Bone marrow (tissue), 2 donors: ENCODE results near the gene AFAP1.

ENCODE experiments used
- DNase-seq, 2 donors: peaks; one replicate each; lab custom pipeline; 2025; lab: John Stamatoyannopoulos, UW

AFAP1 gene

GRCh38 chr4:7714738-7715137, 224.9 kb downstream of the AFAP1 start:
- no peak for DNase-seq

- no peak for DNase-seq
Measured at GRCh38 chr4:7714176-7714575, 225.5 kb downstream of the AFAP1 start.

DNA sequence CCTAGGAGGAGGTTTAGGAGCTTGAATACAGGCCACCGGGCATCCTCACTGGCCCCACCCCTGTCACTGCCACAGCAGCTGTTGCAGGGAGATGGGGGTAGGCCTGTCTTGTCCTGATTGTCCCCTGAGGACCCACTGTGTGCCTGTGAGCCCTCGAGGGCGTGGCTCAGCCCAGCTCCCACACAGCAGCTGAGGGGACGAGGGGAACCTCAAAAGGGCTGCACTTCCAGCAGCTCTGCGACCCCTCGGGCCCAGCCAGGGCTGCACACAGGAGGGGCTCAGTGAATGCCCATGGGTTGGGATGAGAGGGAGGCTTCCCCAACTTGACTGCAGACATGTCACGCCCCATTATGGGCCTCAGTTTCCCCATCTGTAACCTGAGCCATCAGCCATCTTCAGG, 225.9 kb downstream of the AFAP1 start:
- no peak for DNase-seq

DNA sequence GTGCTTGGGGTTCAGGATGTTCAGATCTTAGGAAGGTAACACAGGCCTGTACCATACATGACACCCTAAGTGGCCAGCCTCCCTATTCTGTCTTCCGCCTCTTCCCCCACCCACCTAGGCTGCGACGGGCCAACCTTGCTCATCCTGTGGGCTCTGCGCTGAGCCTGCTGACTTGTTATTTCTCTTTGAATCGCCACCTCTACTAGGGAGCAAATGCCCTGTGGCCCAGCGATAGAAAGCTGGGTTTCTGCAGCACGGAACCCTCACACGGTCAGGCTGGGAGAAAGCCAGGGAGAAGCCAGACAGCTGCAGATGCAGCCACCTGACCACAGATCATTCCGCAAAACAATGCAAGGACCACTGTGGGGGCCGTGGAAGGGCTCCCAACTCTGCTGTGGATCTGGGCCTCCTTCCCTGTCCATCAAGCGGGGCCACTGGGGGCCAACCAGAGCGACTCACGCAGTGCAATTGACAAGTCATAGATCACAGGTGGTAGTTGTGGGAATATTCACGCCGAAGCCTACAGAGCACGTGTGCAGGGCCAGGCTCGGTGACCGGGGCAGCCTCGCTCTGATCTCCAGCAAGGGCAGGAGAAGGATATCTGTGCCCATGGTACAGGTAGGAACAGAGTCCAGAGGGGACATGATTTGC, 227.5 kb downstream of the AFAP1 start:
- DNase-seq: no peak

- no peak for DNase-seq
Measured at GRCh38 chr4:7711307-7711963, 228.2 kb downstream of the AFAP1 start.

GRCh38 chr4:7710576-7711306, 228.9 kb downstream of the AFAP1 start:
- DNase-seq: no peak

GRCh38 chr4:7710126-7710525, 229.5 kb downstream of the AFAP1 start:
- DNase-seq: no peak

DNA sequence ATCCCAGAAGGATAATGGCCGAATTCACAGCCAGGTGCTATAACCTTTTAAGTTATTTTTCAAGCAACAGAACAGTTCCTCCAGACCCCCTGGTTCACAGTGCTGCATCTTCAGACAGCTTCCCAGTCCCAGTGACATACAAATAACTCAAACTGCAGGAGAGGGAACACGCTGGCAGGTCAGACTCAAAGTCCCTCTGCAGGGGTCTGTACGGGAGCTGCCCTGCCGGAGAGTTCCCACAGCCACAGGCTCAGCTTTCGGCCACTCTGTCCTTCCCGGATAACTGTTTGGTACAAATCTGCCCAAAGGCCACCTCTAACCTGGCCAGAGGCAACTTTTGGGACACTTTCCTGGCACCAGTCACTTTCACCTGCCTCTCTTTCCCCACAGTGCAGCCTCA, 230.2 kb downstream of the AFAP1 start:
- DNase-seq: no peak

DNA sequence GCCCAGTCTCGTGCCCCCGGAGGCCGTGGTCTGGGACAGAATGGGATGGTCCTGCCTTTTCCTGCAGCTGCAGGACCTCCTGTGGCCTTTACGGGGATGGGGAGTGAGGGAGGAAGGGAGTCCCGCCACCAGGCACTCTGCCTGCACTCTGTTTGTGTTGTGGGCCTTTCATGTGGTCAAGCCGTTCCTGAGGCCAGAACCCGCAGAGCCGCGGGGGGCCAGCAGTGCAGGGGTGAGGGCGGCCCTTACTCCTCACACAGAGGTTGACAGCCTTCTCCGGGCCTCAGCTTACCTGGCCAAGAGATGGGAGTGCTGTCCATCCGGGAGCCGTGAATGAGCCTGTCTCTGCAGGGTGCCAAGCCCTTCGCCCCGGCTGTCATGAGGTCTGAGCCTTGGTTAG, 230.7 kb downstream of the AFAP1 start:
- DNase-seq: no peak
